Measurements from ENCODE around the gene TUBB. TPM values are rescaled to one million over a fixed set of nuclear protein-coding genes. Genes with fewer than 3 reads are reported as not detected.

The TUBB gene
- total and polyA plus RNA-seq, 9 of the 15 experiments (the other 6 are each of a cell fraction or from before 2014, with no cell fraction given), result 971 to 2,870 (median 1,478) TPM

DNA sequence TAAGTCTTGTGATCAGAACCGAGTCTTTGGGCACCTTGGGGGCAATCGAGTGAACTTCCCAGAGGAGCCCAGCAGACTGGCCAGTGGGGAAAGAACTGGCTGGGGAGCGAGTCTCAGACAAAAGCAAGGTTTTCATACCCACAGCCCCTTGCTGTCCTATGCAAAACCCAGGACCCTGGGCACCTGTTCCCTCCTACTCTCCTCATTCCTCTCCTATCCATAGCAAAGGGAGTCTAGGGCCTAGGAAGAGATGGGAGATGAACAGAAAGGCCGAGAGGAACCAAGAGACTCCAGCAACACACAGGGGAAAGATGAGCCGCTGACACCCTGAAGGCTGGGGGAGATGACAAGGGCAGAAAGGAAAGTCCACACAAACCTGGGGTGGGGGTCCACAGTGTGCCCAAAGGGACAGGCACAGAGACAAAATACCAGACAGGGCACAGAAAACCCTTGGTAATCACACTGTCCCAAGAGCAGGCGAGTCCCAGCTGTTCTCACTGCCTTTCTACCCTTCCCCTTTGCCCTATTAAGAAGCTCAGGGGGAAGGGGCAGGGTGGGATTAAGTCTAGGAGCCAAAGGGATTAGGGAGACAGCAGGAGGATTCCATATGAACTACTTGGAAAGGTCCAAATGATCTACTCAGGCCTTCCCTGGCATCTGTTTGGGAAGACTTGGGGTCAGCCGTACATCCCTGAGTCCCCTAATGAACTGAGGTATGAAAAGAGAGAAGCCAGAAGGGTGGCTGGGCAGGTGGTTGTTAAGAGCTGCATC, 40.2 kb upstream of the TUBB start:
- POLR2A ChIA-PET, result interaction anchor here (1.0 to 7.0 kb wide), 7 partner anchors 8 to 163 kb away, joined by 3 to 118 read pairs (median 12); partner anchors contain the start of genes MDC1 and TUBB
- in situ Hi-C loops (cut with MboI), result loop anchor here (10.0 kb wide), 2 partner anchors 45 to 405 kb away; partner anchors contain the start of gene TUBB

More for the DNA sequence above, 40.2 kb upstream of the TUBB start:
- H4K20me1 ChIP-seq (replicated peaks; ENCODE audit: control insufficient read depth, insufficient read depth, low read length), result no peaks in the 10 kb centered on the region; the same call in 1 of the 2 replicates
- DNase-seq (ENCODE audit: extremely low read depth in 1 of 4, low spot score in 3 of 4) (peak in 1 of 4 experiments; percentile 6), FAIRE-seq (no peak), ATAC-seq (no peak)
- H3K79me2 ChIP-seq (ENCODE audit: control insufficient read depth, insufficient read depth, low read length), result peaks cover 63% of the 10 kb centered on the region
- no peaks in the 10 kb centered on the region for H3K27me3 ChIP-seq (ENCODE audit: control insufficient read depth in 2 of 2, insufficient read depth in 2 of 2, low read length in 2 of 2)
- peak overlapping the region; percentile 16 to 56; a peak in 2 of 4 replicates for H3K9ac ChIP-seq (ENCODE audit: insufficient read depth in 1 of 2, low read depth in 2 of 2, low read length in 2 of 2)
- WGBS (ENCODE audit: insufficient coverage, low coverage, missing lambda C conversion rate), result 71% methylated on average over 7 of the region's 7 CpGs
- BruUV-seq (replicated peaks), result no TSS peak
- H3K36me3 ChIP-seq (ENCODE audit: control insufficient read depth, insufficient read depth, low read length), result peaks cover 46% of the 10 kb centered on the region
- no peaks in the 10 kb centered on the region for H3K9me1 ChIP-seq (ENCODE audit: control insufficient read depth, insufficient read depth, low read length)
- CTCF ChIA-PET (ENCODE audit: low intra/inter-chr PET ratio), result interaction anchor here (1.6 to 6.1 kb wide), 3 partner anchors 42 to 400 kb away, joined by 5 to 92 read pairs (median 6); partner anchors contain the start of gene TUBB
- H3K4me3 ChIP-seq, result no peak overlapping the region
- peak overlapping the region; percentile 35; the same call in 2 of the 3 replicates for H3K27ac ChIP-seq (ENCODE audit: extremely low read depth, low read depth, low read length)
- peak overlapping the region; percentile 35; the same call in 1 of the 2 replicates for H3K4me2 ChIP-seq (ENCODE audit: insufficient read depth, low read length)
- no peak overlapping the region for H2AFZ ChIP-seq (ENCODE audit: low read depth, low read length)
- intact Hi-C loops (cut with micrococcal nuclease), result loop anchor here (1.0 to 10.0 kb wide), 5 partner anchors 42 to 407 kb away; no protein-coding TSS in a partner anchor
- H3K4me1 ChIP-seq (replicated peaks in 1 of 2; ENCODE audit: control insufficient read depth in 2 of 2, insufficient read depth in 2 of 2, low read length in 2 of 2), result peaks cover 31 to 55% of the 10 kb centered on the region in 2 experiments
- TF ChIP-seq FOXK2 (conservative IDR thresholded peaks at IDR 0.05 in 1 of 2, IDR thresholded peaks at IDR 0.05 in 1 of 2; ENCODE audit: low read depth in 2 of 2) (no peak), CBFB (CRISPR knock-in tag; IDR thresholded peaks at IDR 0.05) (no peak), TAF7 (tag; IDR thresholded peaks at IDR 0.05) (no peak), ZBTB7A (IDR thresholded peaks at IDR 0.05; ENCODE audit: borderline replicate concordance, control insufficient read depth, low read depth, low read length) (0 out of 2 replicates have a peak, but pooled peaks have one; percentile 12), USF2 (CRISPR knock-in tag; IDR thresholded peaks at IDR 0.05) (no peak), MAFK (IDR thresholded peaks at IDR 0.05; ENCODE audit: low read length) (no peak), GABPB1 (CRISPR knock-in tag; IDR thresholded peaks at IDR 0.05) (0 out of 2 replicates have a peak, but pooled peaks have one; percentile 31), KDM5B (IDR thresholded peaks at IDR 0.05; ENCODE audit: insufficient replicate concordance, low read depth, low read length) (peak; percentile 3), MAX (CRISPR knock-in tag; IDR thresholded peaks at IDR 0.05) (no peak), ZNF282 (CRISPR knock-in tag; IDR thresholded peaks at IDR 0.05) (0 out of 2 replicates have a peak, but pooled peaks have one; percentile 42)
- TF ChIP-seq, protein P1, sequence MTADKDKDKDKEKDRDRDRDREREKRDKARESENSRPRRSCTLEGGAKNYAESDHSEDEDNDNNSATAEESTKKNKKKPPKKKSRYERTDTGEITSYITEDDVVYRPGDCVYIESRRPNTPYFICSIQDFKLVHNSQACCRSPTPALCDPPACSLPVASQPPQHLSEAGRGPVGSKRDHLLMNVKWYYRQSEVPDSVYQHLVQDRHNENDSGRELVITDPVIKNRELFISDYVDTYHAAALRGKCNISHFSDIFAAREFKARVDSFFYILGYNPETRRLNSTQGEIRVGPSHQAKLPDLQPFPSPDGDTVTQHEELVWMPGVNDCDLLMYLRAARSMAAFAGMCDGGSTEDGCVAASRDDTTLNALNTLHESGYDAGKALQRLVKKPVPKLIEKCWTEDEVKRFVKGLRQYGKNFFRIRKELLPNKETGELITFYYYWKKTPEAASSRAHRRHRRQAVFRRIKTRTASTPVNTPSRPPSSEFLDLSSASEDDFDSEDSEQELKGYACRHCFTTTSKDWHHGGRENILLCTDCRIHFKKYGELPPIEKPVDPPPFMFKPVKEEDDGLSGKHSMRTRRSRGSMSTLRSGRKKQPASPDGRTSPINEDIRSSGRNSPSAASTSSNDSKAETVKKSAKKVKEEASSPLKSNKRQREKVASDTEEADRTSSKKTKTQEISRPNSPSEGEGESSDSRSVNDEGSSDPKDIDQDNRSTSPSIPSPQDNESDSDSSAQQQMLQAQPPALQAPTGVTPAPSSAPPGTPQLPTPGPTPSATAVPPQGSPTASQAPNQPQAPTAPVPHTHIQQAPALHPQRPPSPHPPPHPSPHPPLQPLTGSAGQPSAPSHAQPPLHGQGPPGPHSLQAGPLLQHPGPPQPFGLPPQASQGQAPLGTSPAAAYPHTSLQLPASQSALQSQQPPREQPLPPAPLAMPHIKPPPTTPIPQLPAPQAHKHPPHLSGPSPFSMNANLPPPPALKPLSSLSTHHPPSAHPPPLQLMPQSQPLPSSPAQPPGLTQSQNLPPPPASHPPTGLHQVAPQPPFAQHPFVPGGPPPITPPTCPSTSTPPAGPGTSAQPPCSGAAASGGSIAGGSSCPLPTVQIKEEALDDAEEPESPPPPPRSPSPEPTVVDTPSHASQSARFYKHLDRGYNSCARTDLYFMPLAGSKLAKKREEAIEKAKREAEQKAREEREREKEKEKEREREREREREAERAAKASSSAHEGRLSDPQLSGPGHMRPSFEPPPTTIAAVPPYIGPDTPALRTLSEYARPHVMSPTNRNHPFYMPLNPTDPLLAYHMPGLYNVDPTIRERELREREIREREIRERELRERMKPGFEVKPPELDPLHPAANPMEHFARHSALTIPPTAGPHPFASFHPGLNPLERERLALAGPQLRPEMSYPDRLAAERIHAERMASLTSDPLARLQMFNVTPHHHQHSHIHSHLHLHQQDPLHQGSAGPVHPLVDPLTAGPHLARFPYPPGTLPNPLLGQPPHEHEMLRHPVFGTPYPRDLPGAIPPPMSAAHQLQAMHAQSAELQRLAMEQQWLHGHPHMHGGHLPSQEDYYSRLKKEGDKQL (CRISPR knock-in tag; IDR thresholded peaks at IDR 0.05; ENCODE audit: borderline replicate concordance), result 0 out of 2 replicates have a peak, but pooled peaks have one; percentile 29
- TF ChIP-seq, protein P2, sequence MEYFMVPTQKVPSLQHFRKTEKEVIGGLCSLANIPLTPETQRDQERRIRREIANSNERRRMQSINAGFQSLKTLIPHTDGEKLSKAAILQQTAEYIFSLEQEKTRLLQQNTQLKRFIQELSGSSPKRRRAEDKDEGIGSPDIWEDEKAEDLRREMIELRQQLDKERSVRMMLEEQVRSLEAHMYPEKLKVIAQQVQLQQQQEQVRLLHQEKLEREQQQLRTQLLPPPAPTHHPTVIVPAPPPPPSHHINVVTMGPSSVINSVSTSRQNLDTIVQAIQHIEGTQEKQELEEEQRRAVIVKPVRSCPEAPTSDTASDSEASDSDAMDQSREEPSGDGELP (CRISPR knock-in tag; IDR thresholded peaks at IDR 0.05; ENCODE audit: borderline replicate concordance), result peak; percentile 28; the same call in 1 of the 2 replicates
- H3K9me3 ChIP-seq (replicated peaks; ENCODE audit: control insufficient read depth, insufficient read depth, low read depth, low read length), result no peaks in the 10 kb centered on the region

Data from K562 (cell line).